ENCODE data around the gene KIF3C. TPM values are rescaled to one million over a fixed set of nuclear protein-coding genes. Genes with fewer than 3 reads are reported as not detected.
"Not testable (repeated sequence)": the region's sequence is repeated elsewhere in the genome, so short reads cannot be mapped to it uniquely, and the experiment has no call there.

KIF3C gene
- total RNA-seq, 2 experiments from 2014 or later = 11.6 to 12.8 TPM

- no peaks in the 10 kb centered on the region for H3K9me3 Mint-ChIP-seq
- no peak overlapping the region for H3K27ac Mint-ChIP-seq
- POLR2A ChIA-PET = no interaction called here
- H3K4me3 Mint-ChIP-seq = no peak overlapping the region
- ATAC-seq (ENCODE audit: low read depth) = no peak
- no peak for DNase-seq
- no peaks in the 10 kb centered on the region for H3K36me3 Mint-ChIP-seq
- H3K4me1 Mint-ChIP-seq = no peaks in the 10 kb centered on the region
- no peaks in the 10 kb centered on the region for H3K27me3 Mint-ChIP-seq
These were observed 45.3 kb downstream of the KIF3C start for GRCh38 chr2:25936889-25937545.

- H3K27ac Mint-ChIP-seq = no peak overlapping the region
- DNase-seq = no peak
- H3K4me3 Mint-ChIP-seq = no peak overlapping the region
- POLR2A ChIA-PET = no interaction called here
- no peaks in the 10 kb centered on the region for H3K9me3 Mint-ChIP-seq
- ATAC-seq (ENCODE audit: low read depth) = no peak
- peaks cover 3% of the 10 kb centered on the region for H3K4me1 Mint-ChIP-seq
- H3K27me3 Mint-ChIP-seq = no peaks in the 10 kb centered on the region
- peaks cover 1% of the 10 kb centered on the region for H3K36me3 Mint-ChIP-seq
These were observed 48.7 kb downstream of the KIF3C start for GRCh38 chr2:25933622-25934021.

- H3K27ac Mint-ChIP-seq = no peak overlapping the region
- DNase-seq (no peak), ATAC-seq (ENCODE audit: low read depth) (no peak)
- no peak overlapping the region for H3K4me3 Mint-ChIP-seq
- POLR2A ChIA-PET = no interaction called here
- H3K9me3 Mint-ChIP-seq = no peaks in the 10 kb centered on the region
- H3K27me3 Mint-ChIP-seq = no peaks in the 10 kb centered on the region
- peaks cover 3% of the 10 kb centered on the region for H3K4me1 Mint-ChIP-seq
- H3K36me3 Mint-ChIP-seq = peaks cover 6% of the 10 kb centered on the region
These were observed 52.4 kb downstream of the KIF3C start for GRCh38 chr2:25929789-25930473.

GRCh38 chr2:25928668-25929067, 53.6 kb downstream of the KIF3C start:
- DNase-seq (no peak), ATAC-seq (ENCODE audit: low read depth) (no peak)
- peaks cover 4% of the 10 kb centered on the region for H3K27me3 Mint-ChIP-seq
- H3K4me3 Mint-ChIP-seq = no peak overlapping the region
- peaks cover 6% of the 10 kb centered on the region for H3K36me3 Mint-ChIP-seq
- H3K4me1 Mint-ChIP-seq = peaks cover 3% of the 10 kb centered on the region
- no peaks in the 10 kb centered on the region for H3K9me3 Mint-ChIP-seq
- H3K27ac Mint-ChIP-seq = no peak overlapping the region
- POLR2A ChIA-PET = no interaction called here

GRCh38 chr2:25926984-25927756, 55.1 kb downstream of the KIF3C start:
- no peak for ATAC-seq (ENCODE audit: low read depth)
- POLR2A ChIA-PET = no interaction called here
- Mint-ChIP-seq H3K4me1 (peaks cover 3% of the 10 kb centered on the region), H3K9me3 (no peaks in the 10 kb centered on the region), H3K27me3 (peaks cover 9% of the 10 kb centered on the region), H3K36me3 (peaks cover 6% of the 10 kb centered on the region), H3K4me3 (no peak overlapping the region), H3K27ac (no peak overlapping the region)
- DNase-seq = no peak

GRCh38 chr2:25922501-25922900, 59.8 kb downstream of the KIF3C start:
- Mint-ChIP-seq H3K36me3 (peaks cover 3% of the 10 kb centered on the region), H3K4me1 (no peaks in the 10 kb centered on the region), H3K27me3 (peaks cover 14% of the 10 kb centered on the region), H3K27ac (no peak overlapping the region), H3K9me3 (no peaks in the 10 kb centered on the region), H3K4me3 (no peak overlapping the region)
- no peak for DNase-seq
- no peak for ATAC-seq (ENCODE audit: low read depth)
- POLR2A ChIA-PET = no interaction called here

GRCh38 chr2:25920786-25921415, 61.4 kb downstream of the KIF3C start:
- Mint-ChIP-seq H3K4me1 (peaks cover 7% of the 10 kb centered on the region), H3K4me3 (no peak overlapping the region), H3K27me3 (peaks cover 14% of the 10 kb centered on the region), H3K36me3 (no peaks in the 10 kb centered on the region), H3K9me3 (no peaks in the 10 kb centered on the region), H3K27ac (no peak overlapping the region)
- ATAC-seq (ENCODE audit: low read depth) = no peak
- POLR2A ChIA-PET = no interaction called here
- DNase-seq = no peak

- Mint-ChIP-seq H3K27ac (no peak overlapping the region), H3K4me1 (peaks cover 7% of the 10 kb centered on the region), H3K36me3 (no peaks in the 10 kb centered on the region), H3K9me3 (no peaks in the 10 kb centered on the region), H3K4me3 (no peak overlapping the region), H3K27me3 (peaks cover 14% of the 10 kb centered on the region)
- POLR2A ChIA-PET = no interaction called here
- no peak for DNase-seq
- ATAC-seq (ENCODE audit: low read depth) = no peak
These were observed 62.0 kb downstream of the KIF3C start for GRCh38 chr2:25920336-25920735.

GRCh38 chr2:25917832-25918231, 64.5 kb downstream of the KIF3C start:
- ATAC-seq (ENCODE audit: low read depth) = no peak
- POLR2A ChIA-PET = interaction anchor here (0.8 to 2.7 kb wide), 3 partner anchors 39 to 245 kb away, joined by 3 to 28 read pairs (median 6); partner anchors contain the start of genes ASXL2 and DTNB
- no peaks in the 10 kb centered on the region for H3K9me3 Mint-ChIP-seq
- no peak for DNase-seq
- H3K27ac Mint-ChIP-seq = no peak overlapping the region
- no peaks in the 10 kb centered on the region for H3K36me3 Mint-ChIP-seq
- peaks cover 12% of the 10 kb centered on the region for H3K4me1 Mint-ChIP-seq
- no peak overlapping the region for H3K4me3 Mint-ChIP-seq
- H3K27me3 Mint-ChIP-seq = peaks cover 16% of the 10 kb centered on the region

- H3K4me1 Mint-ChIP-seq = peaks cover 12% of the 10 kb centered on the region
- H3K36me3 Mint-ChIP-seq; DNase-seq; H3K27ac Mint-ChIP-seq; ATAC-seq (ENCODE audit: low read depth); H3K4me3 Mint-ChIP-seq; H3K9me3 Mint-ChIP-seq: not testable (repeated sequence)
- H3K27me3 Mint-ChIP-seq = peaks cover 16% of the 10 kb centered on the region
- POLR2A ChIA-PET = interaction anchor here (0.8 to 2.7 kb wide), 3 partner anchors 39 to 244 kb away, joined by 3 to 28 read pairs (median 6); partner anchors contain the start of genes ASXL2 and DTNB
These were observed 64.9 kb downstream of the KIF3C start for GRCh38 chr2:25917411-25917810.

- H3K4me3 Mint-ChIP-seq = peak overlapping the region; percentile 85
- DNase-seq (peak; percentile 64), ATAC-seq (ENCODE audit: low read depth) (peak; percentile 54)
- peak overlapping the region; percentile 94 for H3K27ac Mint-ChIP-seq
- H3K4me1 Mint-ChIP-seq = peaks cover 12% of the 10 kb centered on the region
- H3K9me3 Mint-ChIP-seq, H3K36me3 Mint-ChIP-seq: not testable (repeated sequence)
- POLR2A ChIA-PET = interaction anchor here (1.0 to 2.7 kb wide), 4 partner anchors 37 to 243 kb away, joined by 3 to 28 read pairs (median 4); partner anchors contain the start of genes ASXL2 and DTNB
- H3K27me3 Mint-ChIP-seq = peaks cover 17% of the 10 kb centered on the region
These were observed 66.1 kb downstream of the KIF3C start for GRCh38 chr2:25915944-25916772.

GRCh38 chr2:25915411-25915810, 66.9 kb downstream of the KIF3C start:
- not testable (repeated sequence) for H3K9me3 Mint-ChIP-seq; DNase-seq; H3K27ac Mint-ChIP-seq; ATAC-seq (ENCODE audit: low read depth); H3K36me3 Mint-ChIP-seq; H3K4me3 Mint-ChIP-seq
- H3K4me1 Mint-ChIP-seq = peaks cover 12% of the 10 kb centered on the region
- POLR2A ChIA-PET = interaction anchor here (1.2 kb wide), 1 partner anchor 63 kb away, joined by 3 read pairs; no protein-coding TSS in a partner anchor
- peaks cover 17% of the 10 kb centered on the region for H3K27me3 Mint-ChIP-seq

- H3K36me3 Mint-ChIP-seq; H3K9me3 Mint-ChIP-seq; POLR2A ChIA-PET; H3K27ac Mint-ChIP-seq; H3K4me3 Mint-ChIP-seq; ATAC-seq (ENCODE audit: low read depth); DNase-seq: not testable (repeated sequence)
- Mint-ChIP-seq H3K27me3 (peaks cover 15% of the 10 kb centered on the region), H3K4me1 (peaks cover 12% of the 10 kb centered on the region)
These were observed 68.7 kb downstream of the KIF3C start for GRCh38 chr2:25913696-25913973.

All from activated naive CD8-positive, alpha-beta T cell treated with anti-CD3 and anti-CD28 coated beads, Interleukin-2, amount 10 ng/mL, durations not matched to agents 7 days and 5 days (primary cell).